ENCODE measurements around the gene MBNL1. TPM values are rescaled to one million over a fixed set of nuclear protein-coding genes. Genes with fewer than 3 reads are reported as not detected.

The MBNL1 gene
- total and polyA plus RNA-seq, 2 donors: 113 to 300 TPM

- no peaks in the 10 kb centered on the region for H3K4me1 ChIP-seq (ENCODE audit: insufficient read depth)
- no peak overlapping the region for H3K4me3 ChIP-seq (ENCODE audit: low read depth, low read length)
- no peaks in the 10 kb centered on the region for H3K36me3 ChIP-seq (ENCODE audit: insufficient read depth)
- no peak overlapping the region for H3K27ac ChIP-seq (ENCODE audit: low read depth)
- no peak for DNase-seq (ENCODE audit: extremely low spot score)
- 94% methylated on average over 4 of the region's 4 CpGs for WGBS
Measured at GRCh38 chr3:152350776-152351175, 82.0 kb downstream of the MBNL1 start.

- H3K27ac ChIP-seq (ENCODE audit: low read depth): no peak overlapping the region
- 70% methylated on average over 4 of the region's 4 CpGs for WGBS
Measured at GRCh38 chr3:152352554-152352953, 83.8 kb downstream of the MBNL1 start.

GRCh38 chr3:152353578-152353977, 84.8 kb downstream of the MBNL1 start:
- Histone ChIP-seq H3K4me1 (ENCODE audit: insufficient read depth) (no peaks in the 10 kb centered on the region), H3K27ac (ENCODE audit: low read depth) (no peak overlapping the region)

More at GRCh38 chr3:152352554-152352953, 83.8 kb downstream of the MBNL1 start:
- Histone ChIP-seq H3K36me3 (ENCODE audit: insufficient read depth) (no peaks in the 10 kb centered on the region), H3K4me3 (ENCODE audit: low read depth, low read length) (no peak overlapping the region), H3K4me1 (ENCODE audit: insufficient read depth) (no peaks in the 10 kb centered on the region)
- no peak for DNase-seq (ENCODE audit: extremely low spot score)

GRCh38 chr3:152355744-152356665, 87.3 kb downstream of the MBNL1 start:
- no peaks in the 10 kb centered on the region for H3K36me3 ChIP-seq (ENCODE audit: insufficient read depth)
- H3K4me1 ChIP-seq (ENCODE audit: insufficient read depth): no peaks in the 10 kb centered on the region

More at GRCh38 chr3:152353578-152353977, 84.8 kb downstream of the MBNL1 start:
- no peak for DNase-seq (ENCODE audit: extremely low spot score)
- H3K4me3 ChIP-seq (ENCODE audit: low read depth, low read length): no peak overlapping the region
- no peaks in the 10 kb centered on the region for H3K36me3 ChIP-seq (ENCODE audit: insufficient read depth)

GRCh38 chr3:152356870-152357276, 88.1 kb downstream of the MBNL1 start:
- no peak for DNase-seq (ENCODE audit: extremely low spot score)
- H3K4me3 ChIP-seq (ENCODE audit: low read depth, low read length): no peak overlapping the region
- no peaks in the 10 kb centered on the region for H3K4me1 ChIP-seq (ENCODE audit: insufficient read depth)
- no peaks in the 10 kb centered on the region for H3K36me3 ChIP-seq (ENCODE audit: insufficient read depth)
- WGBS: 92% methylated on average over 2 of the region's 2 CpGs
- no peak overlapping the region for H3K27ac ChIP-seq (ENCODE audit: low read depth)

More at GRCh38 chr3:152355744-152356665, 87.3 kb downstream of the MBNL1 start:
- Histone ChIP-seq H3K4me3 (ENCODE audit: low read depth, low read length) (no peak overlapping the region), H3K27ac (ENCODE audit: low read depth) (no peak overlapping the region)
- no peak for DNase-seq (ENCODE audit: extremely low spot score)
- whole genome bisulfite sequencing: 83% methylated on average over 10 of the region's 10 CpGs

- H3K27ac ChIP-seq (ENCODE audit: low read depth): no peak overlapping the region
Measured at GRCh38 chr3:152357587-152357986, 88.9 kb downstream of the MBNL1 start.

GRCh38 chr3:152359385-152360248, 90.9 kb downstream of the MBNL1 start:
- Histone ChIP-seq H3K4me1 (ENCODE audit: insufficient read depth) (no peaks in the 10 kb centered on the region), H3K27ac (ENCODE audit: low read depth) (no peak overlapping the region), H3K36me3 (ENCODE audit: insufficient read depth) (no peaks in the 10 kb centered on the region), H3K4me3 (ENCODE audit: low read depth, low read length) (no peak overlapping the region)
- no peak for DNase-seq (ENCODE audit: extremely low spot score)
- WGBS: 35% methylated on average over 2 of the region's 2 CpGs

More at GRCh38 chr3:152357587-152357986, 88.9 kb downstream of the MBNL1 start:
- Histone ChIP-seq H3K36me3 (ENCODE audit: insufficient read depth) (no peaks in the 10 kb centered on the region), H3K4me3 (ENCODE audit: low read depth, low read length) (no peak overlapping the region), H3K4me1 (ENCODE audit: insufficient read depth) (no peaks in the 10 kb centered on the region)
- no peak for DNase-seq (ENCODE audit: extremely low spot score)

- WGBS: 54% methylated on average over 2 of the region's 2 CpGs
- Histone ChIP-seq H3K4me1 (ENCODE audit: insufficient read depth) (no peaks in the 10 kb centered on the region), H3K36me3 (ENCODE audit: insufficient read depth) (no peaks in the 10 kb centered on the region), H3K27ac (ENCODE audit: low read depth) (no peak overlapping the region), H3K4me3 (ENCODE audit: low read depth, low read length) (no peak overlapping the region)
- no peak for DNase-seq (ENCODE audit: extremely low spot score)
Measured at GRCh38 chr3:152360302-152360701, 91.6 kb downstream of the MBNL1 start.

GRCh38 chr3:152360966-152361365, 92.2 kb downstream of the MBNL1 start:
- Histone ChIP-seq H3K36me3 (ENCODE audit: insufficient read depth) (no peaks in the 10 kb centered on the region), H3K27ac (ENCODE audit: low read depth) (no peak overlapping the region)
- WGBS: 94% methylated on average over 1 of the region's 1 CpG

GRCh38 chr3:152362086-152362485, 93.4 kb downstream of the MBNL1 start:
- Histone ChIP-seq H3K4me1 (ENCODE audit: insufficient read depth) (no peaks in the 10 kb centered on the region), H3K27ac (ENCODE audit: low read depth) (no peak overlapping the region), H3K4me3 (ENCODE audit: low read depth, low read length) (no peak overlapping the region), H3K36me3 (ENCODE audit: insufficient read depth) (no peaks in the 10 kb centered on the region)
- DNase-seq (ENCODE audit: extremely low spot score): no peak
- 86% methylated on average over 5 of the region's 5 CpGs for WGBS

More at GRCh38 chr3:152360966-152361365, 92.2 kb downstream of the MBNL1 start:
- DNase-seq (ENCODE audit: extremely low spot score): no peak
- no peaks in the 10 kb centered on the region for H3K4me1 ChIP-seq (ENCODE audit: insufficient read depth)
- H3K4me3 ChIP-seq (ENCODE audit: low read depth, low read length): no peak overlapping the region

- no peak for DNase-seq (ENCODE audit: extremely low spot score)
- no peaks in the 10 kb centered on the region for H3K4me1 ChIP-seq (ENCODE audit: insufficient read depth)
- H3K4me3 ChIP-seq (ENCODE audit: low read depth, low read length): no peak overlapping the region
- H3K27ac ChIP-seq (ENCODE audit: low read depth): no peak overlapping the region
- H3K36me3 ChIP-seq (ENCODE audit: insufficient read depth): no peaks in the 10 kb centered on the region
Measured at GRCh38 chr3:152364237-152364636, 95.5 kb downstream of the MBNL1 start.

GRCh38 chr3:152365126-152365525, 96.4 kb downstream of the MBNL1 start:
- no peaks in the 10 kb centered on the region for H3K36me3 ChIP-seq (ENCODE audit: insufficient read depth)
- no peak overlapping the region for H3K27ac ChIP-seq (ENCODE audit: low read depth)
- no peak overlapping the region for H3K4me3 ChIP-seq (ENCODE audit: low read depth, low read length)
- DNase-seq (ENCODE audit: extremely low spot score): no peak
- WGBS: 56% methylated on average over 2 of the region's 2 CpGs
- no peaks in the 10 kb centered on the region for H3K4me1 ChIP-seq (ENCODE audit: insufficient read depth)

- H3K36me3 ChIP-seq (ENCODE audit: insufficient read depth): no peaks in the 10 kb centered on the region
- H3K27ac ChIP-seq (ENCODE audit: low read depth): no peak overlapping the region
- H3K4me1 ChIP-seq (ENCODE audit: insufficient read depth): no peaks in the 10 kb centered on the region
- H3K4me3 ChIP-seq (ENCODE audit: low read depth, low read length): no peak overlapping the region
- DNase-seq (ENCODE audit: extremely low spot score): no peak
- WGBS: 57% methylated on average over 4 of the region's 4 CpGs
Measured at GRCh38 chr3:152365766-152366593, 97.3 kb downstream of the MBNL1 start.
